Measurements from ENCODE around the gene USP17L25.
"Not testable (repeated sequence)": the region's sequence is repeated elsewhere in the genome, so short reads cannot be mapped to it uniquely, and the experiment has no call there.

Gene USP17L25

GRCh38 chr4:9329611-9330010 lies at the start of gene USP17L25:
USP17L25 (plus strand) TSS chr4:9329911; CDS start chr4:9329911, 0 bp downstream.
- in situ Hi-C loops (cut with MboI; ENCODE audit: low sequenced_read_pairs) = not testable (repeated sequence)

GRCh38 chr4:9324191-9324590 lies 5.5 kb upstream of the USP17L25 start:
- in situ Hi-C loops (cut with MboI; ENCODE audit: low sequenced_read_pairs) = not testable (repeated sequence)

- in situ Hi-C loops (cut with MboI; ENCODE audit: low sequenced_read_pairs) = not testable (repeated sequence)
Observed at GRCh38 chr4:9324865-9325264, 4.8 kb upstream of the USP17L25 start, which contains the start of gene USP17L24. USP17L24 (plus strand) TSS chr4:9325165; CDS start chr4:9325165, 0 bp downstream.

- in situ Hi-C loops (cut with MboI; ENCODE audit: low sequenced_read_pairs) = not testable (repeated sequence)
Observed at GRCh38 chr4:9334358-9334757, 4.6 kb downstream of the USP17L25 start, which contains the start of gene USP17L26. USP17L26 (plus strand) TSS chr4:9334658; CDS start chr4:9334658, 0 bp downstream.

- in situ Hi-C loops (cut with MboI; ENCODE audit: low sequenced_read_pairs) = not testable (repeated sequence)
Observed at GRCh38 chr4:9339103-9339502, 9.4 kb downstream of the USP17L25 start, which contains the start of gene USP17L5. USP17L5 (plus strand) TSS chr4:9339403; CDS start chr4:9339403, 0 bp downstream.

GRCh38 chr4:9343848-9344247 lies 14.1 kb downstream of the USP17L25 start, which contains the start of gene USP17L27:
USP17L27 (plus strand) TSS chr4:9344148; CDS start chr4:9344148, 0 bp downstream.
- in situ Hi-C loops (cut with MboI; ENCODE audit: low sequenced_read_pairs) = not testable (repeated sequence)

- in situ Hi-C loops (cut with MboI; ENCODE audit: low sequenced_read_pairs) = not testable (repeated sequence)
Observed at GRCh38 chr4:9348593-9348992, 18.9 kb downstream of the USP17L25 start, which contains the start of gene USP17L28. USP17L28 (plus strand) TSS chr4:9348893; CDS start chr4:9348893, 0 bp downstream.

- in situ Hi-C loops (cut with MboI; ENCODE audit: low sequenced_read_pairs) = not testable (repeated sequence)
Observed at GRCh38 chr4:9350866-9351265, 21.2 kb downstream of the USP17L25 start.

- in situ Hi-C loops (cut with MboI; ENCODE audit: low sequenced_read_pairs) = not testable (repeated sequence)
Observed at GRCh38 chr4:9353338-9353737, 23.6 kb downstream of the USP17L25 start, which contains the start of gene USP17L29. USP17L29 (plus strand) TSS chr4:9353638; CDS start chr4:9353638, 0 bp downstream.

- in situ Hi-C loops (cut with MboI; ENCODE audit: low sequenced_read_pairs) = not testable (repeated sequence)
Observed at GRCh38 chr4:9362829-9363228, 33.1 kb downstream of the USP17L25 start, which contains the start of gene USP17L30. USP17L30 (plus strand) TSS chr4:9363129; CDS start chr4:9363129, 0 bp downstream.

- in situ Hi-C loops (cut with MboI; ENCODE audit: low sequenced_read_pairs) = not testable (repeated sequence)
Observed at GRCh38 chr4:9379881-9380280, 50.2 kb downstream of the USP17L25 start.

All from HL-60/S4 treated with phorbol 12-myristate 13-acetate at 8.2 ng/mL for 4 days and 3 days (cell line).